ENCODE data around the gene SH2D4B.
"Not testable (repeated sequence)": the region's sequence is repeated elsewhere in the genome, so short reads cannot be mapped to it uniquely, and the experiment has no call there.

Gene SH2D4B

GRCh38 chr10:80526218-80526617 is 11.5 kb upstream of the SH2D4B start:
- DNase-seq = no peak

- no peak for DNase-seq
Observed at GRCh38 chr10:80526742-80527141, 11.0 kb upstream of the SH2D4B start.

GRCh38 chr10:80528185-80528700 is 9.5 kb upstream of the SH2D4B start:
- DNase-seq = no peak

- no peak for DNase-seq
Observed at GRCh38 chr10:80528901-80529300, 8.8 kb upstream of the SH2D4B start.

- no peak for DNase-seq
Observed at GRCh38 chr10:80529604-80530003, 8.1 kb upstream of the SH2D4B start.

GRCh38 chr10:80530251-80530650 is 7.5 kb upstream of the SH2D4B start:
- DNase-seq = peak; percentile 23

- DNase-seq = no peak
Observed at GRCh38 chr10:80530816-80531215, 6.9 kb upstream of the SH2D4B start.

GRCh38 chr10:80532571-80532970 is 5.1 kb upstream of the SH2D4B start:
- no peak for DNase-seq

GRCh38 chr10:80534059-80534458 is 3.6 kb upstream of the SH2D4B start:
- DNase-seq = not testable (repeated sequence)

- DNase-seq = not testable (repeated sequence)
Observed at GRCh38 chr10:80534646-80535045, 3.1 kb upstream of the SH2D4B start.

- peak; percentile 47 for DNase-seq
Observed at GRCh38 chr10:80535671-80536360, 1.9 kb upstream of the SH2D4B start.

GRCh38 chr10:80536361-80536835 is 1.3 kb upstream of the SH2D4B start:
- no peak for DNase-seq

- no peak for DNase-seq
Observed at GRCh38 chr10:80537086-80537735, 491 bp upstream of the SH2D4B start.

- no peak for DNase-seq
Observed at GRCh38 chr10:80538481-80539185, 931 bp downstream of the SH2D4B start.

GRCh38 chr10:80539421-80540031 is 1.8 kb downstream of the SH2D4B start:
- DNase-seq = no peak

- no peak for DNase-seq
Observed at GRCh38 chr10:80540136-80540535, 2.4 kb downstream of the SH2D4B start.

- no peak for DNase-seq
Observed at GRCh38 chr10:80540618-80540980, 2.9 kb downstream of the SH2D4B start.

- no peak for DNase-seq
Observed at GRCh38 chr10:80540981-80541750, 3.5 kb downstream of the SH2D4B start.

- peak; percentile 42 for DNase-seq
Observed at GRCh38 chr10:80542053-80542452, 4.4 kb downstream of the SH2D4B start.

- DNase-seq = no peak
Observed at GRCh38 chr10:80542652-80543318, 5.1 kb downstream of the SH2D4B start.

GRCh38 chr10:80543319-80543672 is 5.6 kb downstream of the SH2D4B start:
- DNase-seq = not testable (repeated sequence)

All from fibroblast of skin of right biceps (primary cell).